HepG2 (cell line): ENCODE measurements around the gene ZFAND2B. TPM values are rescaled to one million over a fixed set of nuclear protein-coding genes. Genes with fewer than 3 reads are reported as not detected.
A peak's percentile ranks its signal among the peaks of the same experiment; 100 is the strongest.

Source experiments
- ATF7-NPFF ChIP-seq: sonication (generic); formaldehyde crosslinking; IDR thresholded peaks from 2 replicates; pipeline ENCODE4 v1.8.1; 2023; ENCODE audit warnings: mild to moderate bottlenecking, low read depth, missing genetic modification reagents, moderate library complexity
- BRCA1 ChIP-seq: sonication (generic); formaldehyde crosslinking; IDR thresholded peaks from 2 replicates; pipeline ENCODE4 v1.4.0; 2020; ENCODE audit warnings: missing genetic modification reagents
- HMG20A ChIP-seq: IDR thresholded peaks from 2 replicates; pipeline ENCODE4 v1.6.1; 2016; ENCODE audit warnings: borderline replicate concordance
- KMT2A ChIP-seq: sonication (generic); formaldehyde crosslinking; IDR thresholded peaks from 2 replicates; pipeline ENCODE4 v1.4.0; 2020; ENCODE audit warnings: missing genetic modification reagents
- MEF2D ChIP-seq: sonication (generic); formaldehyde crosslinking; IDR thresholded peaks from 2 replicates; pipeline ENCODE4 v1.5.1; 2020; ENCODE audit warnings: mild to moderate bottlenecking, missing genetic modification reagents
- MYC ChIP-seq: sonication (generic); formaldehyde crosslinking; IDR thresholded peaks from 2 replicates; pipeline ENCODE4 v1.9.0; 2021; ENCODE audit warnings: missing genetic modification reagents, borderline replicate concordance
- NFE2 ChIP-seq: sonication (generic); formaldehyde crosslinking; IDR thresholded peaks from 2 replicates; pipeline ENCODE4 v1.4.0; 2020; ENCODE audit warnings: missing genetic modification reagents
- NFYC ChIP-seq: IDR thresholded peaks from 2 replicates; pipeline ENCODE4 v1.6.1; 2016; ENCODE audit warnings: missing genetic modification reagents, missing compliant biosample characterization
- SALL1 ChIP-seq: sonication (generic); formaldehyde crosslinking; IDR thresholded peaks from 2 replicates; pipeline ENCODE4 v1.8.0; 2022; ENCODE audit warnings: mild to moderate bottlenecking, missing genetic modification reagents
- SMARCE1 ChIP-seq: fragments of 450-650 bp; IDR thresholded peaks from 2 replicates; pipeline ENCODE4 v1.6.1; 2017; ENCODE audit warnings: borderline replicate concordance
- ZNF274 ChIP-seq: sonication (generic); formaldehyde crosslinking; IDR thresholded peaks from 2 replicates; pipeline ENCODE4 v1.5.1; 2020; ENCODE audit warnings: mild to moderate bottlenecking, missing genetic modification reagents
- ZNF296 ChIP-seq: sonication (generic); formaldehyde crosslinking; conservative IDR thresholded peaks from 2 replicates; pipeline ENCODE4 v1.5.0; 2020; ENCODE audit warnings: mild to moderate bottlenecking, missing genetic modification reagents
- ZNF383 ChIP-seq: sonication (generic); formaldehyde crosslinking; IDR thresholded peaks from 2 replicates; pipeline ENCODE4 v1.4.0; 2020; ENCODE audit warnings: missing genetic modification reagents, mild to moderate bottlenecking, borderline replicate concordance
- ZNF44 ChIP-seq: sonication (generic); formaldehyde crosslinking; IDR thresholded peaks from 2 replicates; pipeline ENCODE4 v1.5.1; 2020; ENCODE audit warnings: mild to moderate bottlenecking, missing genetic modification reagents
- ZNF746 ChIP-seq: sonication (generic); formaldehyde crosslinking; IDR thresholded peaks from 2 replicates; pipeline ENCODE4 v1.8.0; 2022; ENCODE audit warnings: mild to moderate bottlenecking, missing genetic modification reagents
- ZNF777 ChIP-seq: sonication (generic); formaldehyde crosslinking; IDR thresholded peaks from 2 replicates; pipeline ENCODE4 v1.4.0; 2020; ENCODE audit warnings: missing genetic modification reagents
- polyA plus RNA-seq, 8 experiments: library from polyadenylated mRNA; depleted of rRNA in 3 of 8; stranded (reverse) in 7 of 8; unstranded in 1 of 8; fragments of >200 nt; fragmentation: Illumina TruSeq in 4 of 8; extraction: Trizol in 4 of 8; gene quantifications; 2 replicates each; pipeline versions ENCODE4 v1.2.1 to v1.2.3, GENCODE V29; 2011 to 2016; ENCODE audit warnings: low read depth in 4 of 8, missing spikeins in 1 of 8, mixed read lengths in 1 of 8; ENCODE audit not compliant: insufficient read depth in 1 of 8
- total RNA-seq, 5 experiments: library from RNA; depleted of rRNA; stranded (reverse); fragments of >200 nt; fragmentation: Illumina TruSeq; extraction: Trizol; gene quantifications; 2 replicates each; pipeline ENCODE4 v1.2.3, GENCODE V29; 2016; ENCODE audit warnings: low read depth in 1 of 5
- TF ChIP-seq, protein P1 (sequence below): sonication (generic); formaldehyde crosslinking; IDR thresholded peaks from 2 replicates; pipeline ENCODE4 v1.4.0; 2020; ENCODE audit warnings: missing genetic modification reagents, borderline replicate concordance
- TF ChIP-seq, protein P2 (sequence below): sonication (generic); formaldehyde crosslinking; IDR thresholded peaks from 2 replicates; pipeline ENCODE4 v1.4.0; 2020; ENCODE audit warnings: missing genetic modification reagents; ENCODE audit errors: not compliant biosample characterization
- TF ChIP-seq, protein P3 (sequence below): sonication (generic); formaldehyde crosslinking; IDR thresholded peaks from 2 replicates; pipeline ENCODE4 v1.4.0; 2020; ENCODE audit warnings: missing genetic modification reagents

ZFAND2B gene
- total and polyA plus RNA-seq, 2 of the 13 experiments (the other 11 are each of a cell fraction or from before 2014, with no cell fraction given): 53.3 to 115 TPM

DNA sequence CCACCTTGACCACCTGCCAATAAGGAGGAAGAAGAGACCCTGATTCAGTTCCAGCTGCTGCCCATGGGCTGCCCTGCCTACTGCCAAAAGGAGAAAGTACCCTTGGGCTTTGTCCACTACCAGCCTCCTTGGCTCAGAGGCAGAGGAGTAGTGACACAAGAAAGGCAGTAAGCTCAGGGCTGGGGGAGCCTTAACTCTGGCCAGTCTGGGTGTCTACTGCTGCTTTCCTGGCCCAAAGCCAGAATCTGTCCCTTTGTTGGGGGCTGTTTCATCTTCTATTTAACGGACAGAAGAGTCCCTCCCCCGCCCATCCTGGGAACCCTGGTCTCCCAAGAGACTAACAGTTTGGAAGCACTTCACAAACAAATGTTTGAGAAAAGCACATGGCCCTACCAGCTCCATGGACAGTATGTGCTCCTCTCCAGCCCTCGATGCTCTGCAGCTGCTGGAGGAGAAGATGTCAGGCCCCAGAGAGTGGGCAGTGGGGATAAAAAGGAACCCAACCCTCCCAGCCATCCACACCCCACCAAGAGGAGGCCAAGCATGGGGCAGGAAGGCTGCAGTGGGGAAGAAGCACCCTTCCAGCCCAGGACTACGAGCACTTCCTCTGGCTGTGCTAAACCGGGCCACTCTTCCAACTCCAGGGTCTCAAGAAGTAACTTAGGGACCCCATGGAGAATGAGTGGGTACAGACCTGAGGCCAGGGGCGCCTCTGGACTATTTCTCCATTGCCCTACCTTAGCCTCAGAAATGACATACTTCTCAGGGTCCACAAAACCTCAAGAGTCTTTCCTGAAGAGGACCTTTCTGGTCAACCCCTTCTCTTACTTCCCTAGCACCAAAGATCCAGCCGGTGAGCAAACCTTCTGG lies 21.7 kb downstream of the ZFAND2B start (continued):
- TF ChIP-seq, protein P1, sequence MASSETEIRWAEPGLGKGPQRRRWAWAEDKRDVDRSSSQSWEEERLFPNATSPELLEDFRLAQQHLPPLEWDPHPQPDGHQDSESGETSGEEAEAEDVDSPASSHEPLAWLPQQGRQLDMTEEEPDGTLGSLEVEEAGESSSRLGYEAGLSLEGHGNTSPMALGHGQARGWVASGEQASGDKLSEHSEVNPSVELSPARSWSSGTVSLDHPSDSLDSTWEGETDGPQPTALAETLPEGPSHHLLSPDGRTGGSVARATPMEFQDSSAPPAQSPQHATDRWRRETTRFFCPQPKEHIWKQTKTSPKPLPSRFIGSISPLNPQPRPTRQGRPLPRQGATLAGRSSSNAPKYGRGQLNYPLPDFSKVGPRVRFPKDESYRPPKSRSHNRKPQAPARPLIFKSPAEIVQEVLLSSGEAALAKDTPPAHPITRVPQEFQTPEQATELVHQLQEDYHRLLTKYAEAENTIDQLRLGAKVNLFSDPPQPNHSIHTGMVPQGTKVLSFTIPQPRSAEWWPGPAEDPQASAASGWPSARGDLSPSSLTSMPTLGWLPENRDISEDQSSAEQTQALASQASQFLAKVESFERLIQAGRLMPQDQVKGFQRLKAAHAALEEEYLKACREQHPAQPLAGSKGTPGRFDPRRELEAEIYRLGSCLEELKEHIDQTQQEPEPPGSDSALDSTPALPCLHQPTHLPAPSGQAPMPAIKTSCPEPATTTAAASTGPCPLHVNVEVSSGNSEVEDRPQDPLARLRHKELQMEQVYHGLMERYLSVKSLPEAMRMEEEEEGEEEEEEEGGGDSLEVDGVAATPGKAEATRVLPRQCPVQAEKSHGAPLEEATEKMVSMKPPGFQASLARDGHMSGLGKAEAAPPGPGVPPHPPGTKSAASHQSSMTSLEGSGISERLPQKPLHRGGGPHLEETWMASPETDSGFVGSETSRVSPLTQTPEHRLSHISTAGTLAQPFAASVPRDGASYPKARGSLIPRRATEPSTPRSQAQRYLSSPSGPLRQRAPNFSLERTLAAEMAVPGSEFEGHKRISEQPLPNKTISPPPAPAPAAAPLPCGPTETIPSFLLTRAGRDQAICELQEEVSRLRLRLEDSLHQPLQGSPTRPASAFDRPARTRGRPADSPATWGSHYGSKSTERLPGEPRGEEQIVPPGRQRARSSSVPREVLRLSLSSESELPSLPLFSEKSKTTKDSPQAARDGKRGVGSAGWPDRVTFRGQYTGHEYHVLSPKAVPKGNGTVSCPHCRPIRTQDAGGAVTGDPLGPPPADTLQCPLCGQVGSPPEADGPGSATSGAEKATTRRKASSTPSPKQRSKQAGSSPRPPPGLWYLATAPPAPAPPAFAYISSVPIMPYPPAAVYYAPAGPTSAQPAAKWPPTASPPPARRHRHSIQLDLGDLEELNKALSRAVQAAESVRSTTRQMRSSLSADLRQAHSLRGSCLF: no peak
- no peak for TF ChIP-seq KMT2A (CRISPR knock-in tag)
- TF ChIP-seq ZNF777: no peak
- TF ChIP-seq, protein P2, sequence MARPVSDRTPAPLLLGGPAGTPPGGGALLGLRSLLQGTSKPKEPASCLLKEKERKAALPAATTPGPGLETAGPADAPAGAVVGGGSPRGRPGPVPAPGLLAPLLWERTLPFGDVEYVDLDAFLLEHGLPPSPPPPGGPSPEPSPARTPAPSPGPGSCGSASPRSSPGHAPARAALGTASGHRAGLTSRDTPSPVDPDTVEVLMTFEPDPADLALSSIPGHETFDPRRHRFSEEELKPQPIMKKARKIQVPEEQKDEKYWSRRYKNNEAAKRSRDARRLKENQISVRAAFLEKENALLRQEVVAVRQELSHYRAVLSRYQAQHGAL (CRISPR knock-in tag): peak; percentile 13
- TF ChIP-seq ZNF383: 0 out of 2 replicates have a peak, but pooled peaks have one; percentile 22
- TF ChIP-seq SMARCE1: no peak
- TF ChIP-seq ATF7-NPFF (CRISPR knock-in tag): no peak
- no peak for TF ChIP-seq SALL1
- TF ChIP-seq ZNF746 (CRISPR knock-in tag): 0 out of 2 replicates have a peak, but pooled peaks have one; percentile 24
- no peak for TF ChIP-seq BRCA1
- no peak for TF ChIP-seq NFE2 (CRISPR knock-in tag)
- no peak for TF ChIP-seq HMG20A (CRISPR knock-in tag)
- TF ChIP-seq ZNF44 (CRISPR knock-in tag): no peak
- TF ChIP-seq NFYC (CRISPR knock-in tag): no peak
- no peak for TF ChIP-seq ZNF274 (CRISPR knock-in tag)
- TF ChIP-seq ZNF296: no peak
- TF ChIP-seq, protein P3, sequence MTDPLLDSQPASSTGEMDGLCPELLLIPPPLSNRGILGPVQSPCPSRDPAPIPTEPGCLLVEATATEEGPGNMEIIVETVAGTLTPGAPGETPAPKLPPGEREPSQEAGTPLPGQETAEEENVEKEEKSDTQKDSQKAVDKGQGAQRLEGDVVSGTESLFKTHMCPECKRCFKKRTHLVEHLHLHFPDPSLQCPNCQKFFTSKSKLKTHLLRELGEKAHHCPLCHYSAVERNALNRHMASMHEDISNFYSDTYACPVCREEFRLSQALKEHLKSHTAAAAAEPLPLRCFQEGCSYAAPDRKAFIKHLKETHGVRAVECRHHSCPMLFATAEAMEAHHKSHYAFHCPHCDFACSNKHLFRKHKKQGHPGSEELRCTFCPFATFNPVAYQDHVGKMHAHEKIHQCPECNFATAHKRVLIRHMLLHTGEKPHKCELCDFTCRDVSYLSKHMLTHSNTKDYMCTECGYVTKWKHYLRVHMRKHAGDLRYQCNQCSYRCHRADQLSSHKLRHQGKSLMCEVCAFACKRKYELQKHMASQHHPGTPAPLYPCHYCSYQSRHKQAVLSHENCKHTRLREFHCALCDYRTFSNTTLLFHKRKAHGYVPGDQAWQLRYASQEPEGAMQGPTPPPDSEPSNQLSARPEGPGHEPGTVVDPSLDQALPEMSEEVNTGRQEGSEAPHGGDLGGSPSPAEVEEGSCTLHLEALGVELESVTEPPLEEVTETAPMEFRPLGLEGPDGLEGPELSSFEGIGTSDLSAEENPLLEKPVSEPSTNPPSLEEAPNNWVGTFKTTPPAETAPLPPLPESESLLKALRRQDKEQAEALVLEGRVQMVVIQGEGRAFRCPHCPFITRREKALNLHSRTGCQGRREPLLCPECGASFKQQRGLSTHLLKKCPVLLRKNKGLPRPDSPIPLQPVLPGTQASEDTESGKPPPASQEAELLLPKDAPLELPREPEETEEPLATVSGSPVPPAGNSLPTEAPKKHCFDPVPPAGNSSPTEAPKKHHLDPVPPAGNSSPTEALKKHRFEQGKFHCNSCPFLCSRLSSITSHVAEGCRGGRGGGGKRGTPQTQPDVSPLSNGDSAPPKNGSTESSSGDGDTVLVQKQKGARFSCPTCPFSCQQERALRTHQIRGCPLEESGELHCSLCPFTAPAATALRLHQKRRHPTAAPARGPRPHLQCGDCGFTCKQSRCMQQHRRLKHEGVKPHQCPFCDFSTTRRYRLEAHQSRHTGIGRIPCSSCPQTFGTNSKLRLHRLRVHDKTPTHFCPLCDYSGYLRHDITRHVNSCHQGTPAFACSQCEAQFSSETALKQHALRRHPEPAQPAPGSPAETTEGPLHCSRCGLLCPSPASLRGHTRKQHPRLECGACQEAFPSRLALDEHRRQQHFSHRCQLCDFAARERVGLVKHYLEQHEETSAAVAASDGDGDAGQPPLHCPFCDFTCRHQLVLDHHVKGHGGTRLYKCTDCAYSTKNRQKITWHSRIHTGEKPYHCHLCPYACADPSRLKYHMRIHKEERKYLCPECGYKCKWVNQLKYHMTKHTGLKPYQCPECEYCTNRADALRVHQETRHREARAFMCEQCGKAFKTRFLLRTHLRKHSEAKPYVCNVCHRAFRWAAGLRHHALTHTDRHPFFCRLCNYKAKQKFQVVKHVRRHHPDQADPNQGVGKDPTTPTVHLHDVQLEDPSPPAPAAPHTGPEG (CRISPR knock-in tag): no peak
- peak; percentile 7; the same call in 1 of the 2 replicates for TF ChIP-seq MYC (CRISPR knock-in tag)
- TF ChIP-seq MEF2D: no peak
